Stomach (tissue), 4 donors: Measurements from ENCODE around the gene SON.

Experiments used
- CTCF ChIP-seq, 7 experiments: fragments of 450-650 bp in 4 of 7; fragments of 200-600 bp in 3 of 7; sonication (generic) in 3 of 7; IDR thresholded peaks; one replicate each; pipeline ENCODE4 v1.5.1; 2016 to 2019; ENCODE audit warnings: antibody characterized with exemption in 7 of 7, control low read depth in 2 of 7, mild to moderate bottlenecking in 1 of 7
- POLR2A ChIP-seq, 4 donors: fragments of 450-650 bp; IDR thresholded peaks; one replicate each; pipeline ENCODE4 v1.6.1; 2016; ENCODE audit warnings: antibody characterized with exemption in 4 of 4, control low read depth in 2 of 4, mild to moderate bottlenecking in 1 of 4, moderate library complexity in 1 of 4
- POLR2AphosphoS5 ChIP-seq, 3 donors: sonication (generic); formaldehyde crosslinking; IDR thresholded peaks; one replicate each; pipeline ENCODE4 v1.6.1; 2016; ENCODE audit warnings: antibody characterized with exemption in 3 of 3

GRCh38 chr21:33578959-33579542, 36.2 kb downstream of the SON start:
- no peak for TF ChIP-seq CTCF (IDR thresholded peaks at IDR 0.05)
- no peak for TF ChIP-seq POLR2A (IDR thresholded peaks at IDR 0.05)
- TF ChIP-seq POLR2AphosphoS5 (IDR thresholded peaks at IDR 0.05), result no peak
